K562 (cell line): ENCODE data around the gene TFB2M. TPM values are rescaled to one million over a fixed set of nuclear protein-coding genes. Genes with fewer than 3 reads are reported as not detected.
A peak's percentile ranks its signal among the peaks of the same experiment; 100 is the strongest.

Experiments
- ATF3 ChIP-seq, 2 experiments: fragments of 450-650 bp in 1 of 2; sonication (generic) in 1 of 2; formaldehyde crosslinking in 1 of 2; IDR thresholded peaks in 1 of 2; conservative IDR thresholded peaks in 1 of 2; 2 replicates each; pipeline versions ENCODE4 v1.6.1 to v1.8.1; 2016 to 2023; ENCODE audit warnings: mild to moderate bottlenecking in 2 of 2, moderate library complexity in 2 of 2, inconsistent platforms in 1 of 2, missing genetic modification reagents in 1 of 2
- CBX8 ChIP-seq: fragments of 200-600 bp; sonication (generic); IDR thresholded peaks from 2 replicates; pipeline ENCODE4 v1.6.1; 2012; ENCODE audit warnings: borderline replicate concordance, mixed run types, low read depth, mild to moderate bottlenecking, moderate library complexity, mixed read lengths, low read length, control low read depth, inconsistent platforms; ENCODE audit not compliant: poor library complexity, severe bottlenecking; ENCODE audit errors: extremely low read depth
- DMBX1 ChIP-seq: fragments of 250-450 bp; sonication (Bioruptor Pico); IDR thresholded peaks from 2 replicates; pipeline ENCODE4 v1.8.0; 2022; ENCODE audit warnings: inconsistent platforms, mild to moderate bottlenecking, moderate library complexity, borderline replicate concordance
- DPF2 ChIP-seq: fragments of 450-650 bp; IDR thresholded peaks from 2 replicates; pipeline ENCODE4 v1.6.1; 2016
- ELF1 ChIP-seq: fragments of 200-800 bp; sonication (Bioruptor generic); IDR thresholded peaks from 2 replicates; pipeline ENCODE4 v1.6.1; 2016; ENCODE audit warnings: missing genetic modification characterization, missing compliant biosample characterization
- FOS ChIP-seq: IDR thresholded peaks from 3 replicates; pipeline ENCODE4 v1.6.1; 2011; ENCODE audit not compliant: insufficient read length; ENCODE audit errors: extremely low read depth
- FOXK1 ChIP-seq: sonication (generic); formaldehyde crosslinking; IDR thresholded peaks from 2 replicates; pipeline ENCODE4 v1.8.0; 2022; ENCODE audit warnings: missing genetic modification reagents, mild to moderate bottlenecking, borderline replicate concordance
- HLTF ChIP-seq: fragments of 450-650 bp; IDR thresholded peaks from 2 replicates; pipeline ENCODE4 v1.6.1; 2016
- JUN ChIP-seq, 2 experiments: sonication (generic) in 1 of 2; formaldehyde crosslinking in 1 of 2; IDR thresholded peaks; 2 replicates each; pipeline versions ENCODE4 v1.6.1 to v1.8.0; 2012 to 2022; ENCODE audit warnings: borderline replicate concordance in 2 of 2, mild to moderate bottlenecking in 2 of 2, improper control_type of control experiment in 1 of 2, low read depth in 1 of 2, low read length in 1 of 2, missing genetic modification reagents in 1 of 2
- NFE2 ChIP-seq: IDR thresholded peaks from 2 replicates; pipeline ENCODE4 v1.6.1; 2014; ENCODE audit warnings: antibody characterized with exemption, low read depth
- NFIC ChIP-seq: fragments of 450-650 bp; IDR thresholded peaks from 2 replicates; pipeline ENCODE4 v1.6.1; 2017; ENCODE audit warnings: mild to moderate bottlenecking, inconsistent platforms
- NFIX ChIP-seq: fragments of 250-450 bp; sonication (Bioruptor Pico); IDR thresholded peaks from 2 replicates; pipeline ENCODE4 v1.4.0; 2020; ENCODE audit warnings: low read depth, mild to moderate bottlenecking, moderate library complexity
- NR1H2 ChIP-seq: sonication (generic); formaldehyde crosslinking; IDR thresholded peaks from 2 replicates; pipeline ENCODE4 v1.4.0; 2020; ENCODE audit warnings: mild to moderate bottlenecking, missing genetic modification reagents
- POLR2H ChIP-seq: IDR thresholded peaks from 2 replicates; pipeline ENCODE4 v1.6.1; 2016; ENCODE audit warnings: missing genetic modification characterization, low read depth, mild to moderate bottlenecking, control low read depth, missing compliant biosample characterization, moderate library complexity
- POLR3G ChIP-seq: IDR thresholded peaks from 2 replicates; pipeline ENCODE4 v1.6.1; 2011; ENCODE audit not compliant: insufficient read length, insufficient replicate concordance; ENCODE audit errors: extremely low read depth
- SIRT6 ChIP-seq: IDR thresholded peaks from one replicate; pipeline ENCODE4 v1.6.1; 2012; ENCODE audit warnings: low read depth, mild to moderate bottlenecking, control low read depth, inconsistent platforms, low read length, moderate library complexity
- STAT5B ChIP-seq: fragments of 250-450 bp; sonication (Bioruptor Pico); IDR thresholded peaks from 2 replicates; pipeline ENCODE4 v1.8.0; 2021; ENCODE audit warnings: mild to moderate bottlenecking, inconsistent platforms
- TARDBP ChIP-seq: fragments of 450-650 bp; IDR thresholded peaks from 2 replicates; pipeline ENCODE4 v1.6.1; 2016
- YBX1 ChIP-seq: fragments of 450-650 bp; IDR thresholded peaks from 2 replicates; pipeline ENCODE4 v1.7.1; 2016; ENCODE audit warnings: mild to moderate bottlenecking
- ZBTB17 ChIP-seq: fragments of 450-650 bp; formaldehyde crosslinking; IDR thresholded peaks from 2 replicates; pipeline ENCODE4 v1.4.0; 2020; ENCODE audit warnings: mild to moderate bottlenecking
- ZFP1 ChIP-seq: fragments of 450-650 bp; formaldehyde crosslinking; IDR thresholded peaks from 2 replicates; pipeline ENCODE4 v1.4.0; 2020; ENCODE audit warnings: mild to moderate bottlenecking, mixed read lengths
- ZNF212 ChIP-seq: fragments of 450-650 bp; formaldehyde crosslinking; IDR thresholded peaks from 2 replicates; pipeline ENCODE4 v1.4.0; 2020; ENCODE audit warnings: mild to moderate bottlenecking
- ZNF253 ChIP-seq: fragments of 250-450 bp; sonication (Bioruptor Pico); conservative IDR thresholded peaks from 2 replicates; pipeline ENCODE4 v1.6.1; 2021; ENCODE audit warnings: mild to moderate bottlenecking
- ZNF444 ChIP-seq: fragments of 250-450 bp; sonication (Bioruptor Pico); IDR thresholded peaks from 2 replicates; pipeline ENCODE4 v1.4.0; 2020; ENCODE audit warnings: mild to moderate bottlenecking, moderate library complexity
- ZNF668 ChIP-seq: fragments of 250-450 bp; sonication (Bioruptor Pico); IDR thresholded peaks from 2 replicates; pipeline ENCODE4 v1.8.0; 2022; ENCODE audit warnings: mild to moderate bottlenecking, inconsistent platforms
- ZNF699 ChIP-seq: fragments of 250-450 bp; sonication (Bioruptor Pico); IDR thresholded peaks from 2 replicates; pipeline ENCODE4 v1.8.0; 2021; ENCODE audit warnings: mild to moderate bottlenecking, moderate library complexity; ENCODE audit not compliant: insufficient replicate concordance
- polyA plus RNA-seq, 8 experiments: library from polyadenylated mRNA; depleted of rRNA in 4 of 8; stranded (reverse) in 5 of 8; unstranded in 3 of 8; fragments of >200 nt; fragmentation: Nextera tagmentation in 2 of 8; fragmentation: Illumina TruSeq in 1 of 8; extraction: Ambion mirVana in 2 of 8; extraction: Trizol in 1 of 8; gene quantifications; 2 replicates each; pipeline versions ENCODE4 v1.2.1 to v1.2.3, GENCODE V29; 2011 to 2014; ENCODE audit warnings: inconsistent platforms in 1 of 8, missing spikeins in 1 of 8
- total RNA-seq, 7 experiments: library from RNA; depleted of rRNA in 6 of 7; stranded (reverse); fragments of >200 nt in 6 of 7; fragmentation: Illumina TruSeq in 2 of 7; extraction: Trizol in 2 of 7; gene quantifications; 2 replicates each; pipeline versions ENCODE4 v1.2.1 to v1.2.3, GENCODE V29; 2011 to 2021; ENCODE audit warnings: low replicate concordance in 1 of 7
- TF ChIP-seq, protein P1 (sequence below): fragments of 250-450 bp; sonication (Bioruptor Pico); IDR thresholded peaks from 2 replicates; pipeline ENCODE4 v1.8.0; 2021; ENCODE audit warnings: moderate library complexity, mild to moderate bottlenecking, inconsistent platforms
- TF ChIP-seq, protein P2 (sequence below): fragments of 450-650 bp; formaldehyde crosslinking; IDR thresholded peaks from 2 replicates; pipeline ENCODE4 v1.4.0; 2020; ENCODE audit warnings: mild to moderate bottlenecking

The TFB2M gene
- total and polyA plus RNA-seq, 9 of the 15 experiments (the other 6 are each of a cell fraction or from before 2014, with no cell fraction given) = 55.1 to 162 (median 70.6) TPM

DNA sequence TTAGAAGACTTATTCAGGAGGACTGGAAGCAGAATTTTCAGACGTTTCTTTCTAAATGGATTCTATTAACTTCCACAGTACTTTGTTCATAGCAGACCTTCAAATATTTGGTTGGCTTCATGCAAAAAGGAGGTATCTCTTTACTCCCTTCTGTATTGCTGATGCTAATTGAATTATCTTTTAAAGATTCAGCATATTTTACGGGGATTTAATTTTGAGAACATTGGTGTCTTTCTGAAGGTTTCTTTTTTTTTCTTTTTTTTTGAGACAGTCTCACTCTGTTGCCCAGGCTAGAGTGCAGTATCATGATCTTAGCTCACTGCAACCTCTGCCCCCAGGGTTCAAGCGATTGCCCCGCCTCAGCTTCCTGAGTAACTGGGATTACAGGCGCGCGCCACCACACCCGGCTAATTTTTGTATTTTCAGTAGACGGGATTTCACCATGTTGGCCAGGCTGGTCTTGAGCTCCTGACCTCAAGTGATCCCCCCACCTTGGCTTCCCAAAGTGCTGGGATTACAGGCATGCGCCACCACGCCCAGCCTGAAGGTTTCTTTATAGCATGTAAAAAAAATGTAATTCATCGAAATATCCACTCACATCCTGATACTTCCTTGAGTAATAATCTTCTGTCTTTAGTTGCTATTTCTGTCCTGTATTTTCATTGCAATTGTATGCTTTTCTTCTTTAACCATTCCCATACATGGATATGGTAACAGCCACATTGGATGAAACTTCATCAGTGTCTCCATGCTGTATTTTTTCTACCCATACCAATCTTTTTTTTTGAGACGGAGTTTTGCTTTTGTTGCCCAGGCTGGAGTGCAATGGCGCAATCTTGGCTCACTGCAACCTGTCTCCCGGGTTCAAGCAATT, 14.7 kb upstream of the TFB2M start (continued):
- TF ChIP-seq FOS (no peak), ZNF668 (CRISPR knock-in tag) (no peak), ZNF699 (no peak), ZFP1 (CRISPR knock-in tag) (no peak), HLTF (0 out of 2 replicates have a peak, but pooled peaks have one; percentile 43), TARDBP (no peak), ELF1 (no peak), ATF3 (IDR thresholded peaks at IDR 0.05) (no peak), ATF3 (CRISPR knock-in tag; conservative IDR thresholded peaks at IDR 0.05) (no peak), DMBX1 (0 out of 2 replicates have a peak, but pooled peaks have one; percentile 36), YBX1 (no peak), STAT5B (CRISPR knock-in tag) (no peak), ZNF253 (no peak), POLR2H (no peak), ZNF444 (CRISPR knock-in tag) (no peak), JUN (IDR thresholded peaks at IDR 0.05; ENCODE audit: borderline replicate concordance, low read depth, low read length) (no peak), JUN (CRISPR knock-in tag; IDR thresholded peaks at IDR 0.05; ENCODE audit: borderline replicate concordance) (no peak), POLR3G (no peak), DPF2 (peak; percentile 10; the same call in 1 of the 2 replicates), SIRT6 (no peak), NFIX (CRISPR knock-in tag) (no peak), CBX8 (no peak), NR1H2 (CRISPR knock-in tag) (no peak), FOXK1 (CRISPR knock-in tag) (no peak), ZBTB17 (CRISPR knock-in tag) (no peak), ZNF212 (CRISPR knock-in tag) (no peak), NFIC (0 out of 2 replicates have a peak, but pooled peaks have one; percentile 3), NFE2 (peak; percentile 37; the same call in 1 of the 2 replicates)
- TF ChIP-seq, protein P1, sequence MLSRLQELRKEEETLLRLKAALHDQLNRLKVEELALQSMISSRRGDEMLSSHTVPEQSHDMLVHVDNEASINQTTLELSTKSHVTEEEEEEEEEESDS (CRISPR knock-in tag) = no peak
- TF ChIP-seq, protein P2, sequence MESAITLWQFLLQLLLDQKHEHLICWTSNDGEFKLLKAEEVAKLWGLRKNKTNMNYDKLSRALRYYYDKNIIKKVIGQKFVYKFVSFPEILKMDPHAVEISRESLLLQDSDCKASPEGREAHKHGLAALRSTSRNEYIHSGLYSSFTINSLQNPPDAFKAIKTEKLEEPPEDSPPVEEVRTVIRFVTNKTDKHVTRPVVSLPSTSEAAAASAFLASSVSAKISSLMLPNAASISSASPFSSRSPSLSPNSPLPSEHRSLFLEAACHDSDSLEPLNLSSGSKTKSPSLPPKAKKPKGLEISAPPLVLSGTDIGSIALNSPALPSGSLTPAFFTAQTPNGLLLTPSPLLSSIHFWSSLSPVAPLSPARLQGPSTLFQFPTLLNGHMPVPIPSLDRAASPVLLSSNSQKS (CRISPR knock-in tag) = no peak
